Activated CD8-positive, alpha-beta memory T cell treated with anti-CD3 and anti-CD28 coated beads, Interleukin-2, amount 50 U/mL, for 24 hours (primary cell): Measurements from ENCODE around the gene GPR156.

Source experiments
- DNase-seq: peaks from one replicate; pipeline ENCODE4 v3.0.0-alpha.2; 2020; ENCODE audit errors: extremely low read depth

The GPR156 gene

DNA sequence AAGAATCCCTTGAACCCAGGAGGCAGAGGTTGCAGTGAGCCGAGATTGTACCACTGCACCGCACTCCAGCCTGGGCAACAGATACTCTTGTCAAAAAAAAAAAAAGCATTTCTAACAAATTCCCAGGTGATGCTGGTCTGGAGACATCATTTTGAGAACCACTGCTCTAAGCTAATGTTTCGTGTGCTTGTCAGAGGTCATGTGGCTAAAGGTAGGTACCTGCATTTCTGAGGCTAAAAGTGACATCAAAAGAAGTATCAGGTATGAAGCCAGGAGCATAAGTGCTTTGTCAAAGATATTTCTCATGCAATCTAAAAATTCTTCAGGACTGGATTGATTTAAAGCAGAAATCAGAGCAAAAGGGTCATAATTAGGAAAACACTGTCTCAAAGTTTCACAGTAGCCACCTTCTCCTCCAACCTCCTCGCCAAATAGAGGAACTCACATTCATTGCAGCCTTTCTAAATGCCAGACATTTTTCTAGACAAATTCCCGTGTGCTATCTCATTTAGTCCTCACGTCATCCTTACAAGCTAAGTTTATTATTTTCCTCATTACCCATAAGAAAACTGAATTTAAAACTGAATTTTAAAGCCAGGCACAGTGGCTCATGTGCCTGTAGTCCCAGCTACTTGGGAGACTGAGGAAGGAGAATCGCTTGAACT lies 165.0 kb downstream of the GPR156 start:
- DNase-seq: no peak
